HG02870 (cell line): ENCODE data around the gene DNASE2.
"Not testable (repeated sequence)": the region's sequence is repeated elsewhere in the genome, so short reads cannot be mapped to it uniquely, and the experiment has no call there.

Experiments used
- ATAC-seq: cut with Tn5 transposase; IDR thresholded peaks from one replicate; pipeline ENCODE4 v1.9.1; 2021; ENCODE audit warnings: mild to moderate bottlenecking, moderate library complexity; ENCODE audit not compliant: unreplicated experiment

The DNASE2 gene

GRCh38 chr19:12881172-12881808 is at the start of gene DNASE2:
TSS of gene DNASE2 (minus strand) at chr19:12881449. CDS start at chr19:12881375, 74 bp downstream.
- ATAC-seq, result peak; percentile 72

GRCh38 chr19:12930002-12930645 is 48.9 kb upstream of the DNASE2 start:
- ATAC-seq, result no peak

- ATAC-seq, result no peak
These were observed 43.5 kb upstream of the DNASE2 start for GRCh38 chr19:12924621-12925310.

- no peak for ATAC-seq
These were observed 41.7 kb upstream of the DNASE2 start for GRCh38 chr19:12922959-12923358.

GRCh38 chr19:12921047-12921446 is 39.8 kb upstream of the DNASE2 start:
- ATAC-seq, result no peak

GRCh38 chr19:12918253-12918652 is 37.0 kb upstream of the DNASE2 start:
- no peak for ATAC-seq

GRCh38 chr19:12915860-12916259 is 34.6 kb upstream of the DNASE2 start:
- not testable (repeated sequence) for ATAC-seq

GRCh38 chr19:12913851-12914690 is 32.8 kb upstream of the DNASE2 start:
- no peak for ATAC-seq

- ATAC-seq, result no peak
These were observed 31.8 kb upstream of the DNASE2 start for GRCh38 chr19:12913011-12913561.

GRCh38 chr19:12912571-12912970 is 31.3 kb upstream of the DNASE2 start:
- no peak for ATAC-seq

- ATAC-seq, result no peak
These were observed 25.9 kb upstream of the DNASE2 start for GRCh38 chr19:12907166-12907565.

- ATAC-seq, result no peak
These were observed 18.8 kb upstream of the DNASE2 start for GRCh38 chr19:12899891-12900518.

- no peak for ATAC-seq
These were observed 15.2 kb upstream of the DNASE2 start for GRCh38 chr19:12896460-12896859.

GRCh38 chr19:12893582-12893981 is 12.3 kb upstream of the DNASE2 start:
- ATAC-seq, result no peak

GRCh38 chr19:12891553-12892021 is 10.3 kb upstream of the DNASE2 start:
- ATAC-seq, result no peak

- peak; percentile 92 for ATAC-seq
These were observed 9.7 kb upstream of the DNASE2 start, which contains the start of gene GCDH for GRCh38 chr19:12890787-12891552. TSS of gene GCDH (plus strand) at chr19:12891160. CDS start at chr19:12891305, 145 bp downstream.

- not testable (repeated sequence) for ATAC-seq
These were observed 9.1 kb upstream of the DNASE2 start for GRCh38 chr19:12890299-12890786.

GRCh38 chr19:12888006-12888603 is 6.9 kb upstream of the DNASE2 start:
- no peak for ATAC-seq
